ENCODE measurements around the gene FAHD1. TPM values are rescaled to one million over a fixed set of nuclear protein-coding genes. Genes with fewer than 3 reads are reported as not detected.

Gene FAHD1
- total RNA-seq, 5 donors from 2014 or later (not counting 1 experiment from before 2014, with no cell fraction given) = 6.2 to 15.3 (median 11.2) TPM

DNA sequence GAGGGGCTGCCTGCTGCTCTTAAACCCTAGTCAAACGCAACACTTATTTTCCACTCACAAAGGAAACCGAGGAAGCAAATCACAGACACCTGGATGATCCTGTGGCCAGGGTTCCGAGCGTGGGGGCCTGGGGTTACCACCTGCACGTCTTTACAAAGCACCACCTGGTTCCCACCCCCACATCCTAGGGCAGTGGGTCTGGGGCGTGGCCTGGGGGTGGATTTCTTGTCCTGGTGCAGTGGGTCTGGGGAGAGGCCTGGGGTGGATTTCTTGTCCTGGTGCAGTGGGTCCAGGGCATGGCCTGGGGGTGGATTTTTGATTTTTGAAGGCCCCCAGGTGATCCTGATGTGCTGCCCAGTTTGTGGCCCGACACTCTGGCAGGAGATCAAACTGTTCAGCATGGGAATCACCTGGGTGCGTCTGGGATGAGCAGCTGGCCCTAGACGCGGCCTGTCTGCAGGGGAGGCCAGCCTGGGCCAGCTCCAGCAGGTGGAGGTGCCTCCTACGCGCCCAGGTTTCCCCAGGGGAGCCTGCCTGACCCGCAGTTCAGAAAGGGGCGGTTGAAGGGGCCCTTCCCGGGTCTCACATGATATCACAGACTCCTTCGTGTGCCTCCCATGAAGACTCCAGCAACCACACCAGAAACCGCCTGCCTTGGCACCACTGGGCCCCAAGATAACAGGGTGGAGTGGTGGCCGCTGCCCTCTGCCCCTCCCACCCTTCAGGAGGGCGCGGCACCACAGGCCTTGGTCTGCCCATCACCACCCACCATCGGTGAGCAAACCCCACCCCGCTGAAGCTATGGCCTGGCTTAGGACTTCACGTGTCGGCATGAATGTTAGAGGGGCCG is 6.7 kb upstream of the FAHD1 start:
- Mint-ChIP-seq H3K4me3 (no peak overlapping the region), H3K4me1 (peaks cover 7 to 18% (median 14%) of the 10 kb centered on the region in 3 donors), H3K27me3 (no peaks in the 10 kb centered on the region), H3K27ac (no peak overlapping the region), H3K36me3 (peaks cover 3% of the 10 kb centered on the region), H3K9me3 (no peaks in the 10 kb centered on the region)
- ChIA-PET CTCF (no interaction called here), POLR2A (no interaction called here)
- H3K36me3 ChIP-seq (ENCODE audit: control insufficient read depth in 2 of 2, extremely low read depth in 1 of 2, insufficient read depth in 1 of 2, low read length in 1 of 2) = peaks cover 45 to 69% of the 10 kb centered on the region in 2 donors
- DNase-seq = no peak
- no peak overlapping the region for H3K4me3 ChIP-seq (ENCODE audit: control insufficient read depth in 1 of 2, extremely low read depth in 1 of 2, low read length in 1 of 2)
- ATAC-seq (replicated peaks in 1 of 4) = no peak
- 97% methylated on average over 16 of the region's 25 CpGs for WGBS (ENCODE audit: insufficient coverage)
- no peak overlapping the region for H3K27ac ChIP-seq (ENCODE audit: low read length)
- no peaks in the 10 kb centered on the region for H3K27me3 ChIP-seq (replicated peaks in 1 of 2; ENCODE audit: control insufficient read depth in 2 of 2, extremely low read depth in 1 of 2, insufficient read depth in 2 of 2, low read length in 1 of 2)
- H3K9me3 ChIP-seq = no peaks in the 10 kb centered on the region
- peaks cover 2 to 37% of the 10 kb centered on the region in 2 experiments for H3K4me1 ChIP-seq (ENCODE audit: control insufficient read depth in 1 of 2, extremely low read depth in 1 of 2, insufficient read depth in 2 of 2, low read length in 2 of 2)

DNA sequence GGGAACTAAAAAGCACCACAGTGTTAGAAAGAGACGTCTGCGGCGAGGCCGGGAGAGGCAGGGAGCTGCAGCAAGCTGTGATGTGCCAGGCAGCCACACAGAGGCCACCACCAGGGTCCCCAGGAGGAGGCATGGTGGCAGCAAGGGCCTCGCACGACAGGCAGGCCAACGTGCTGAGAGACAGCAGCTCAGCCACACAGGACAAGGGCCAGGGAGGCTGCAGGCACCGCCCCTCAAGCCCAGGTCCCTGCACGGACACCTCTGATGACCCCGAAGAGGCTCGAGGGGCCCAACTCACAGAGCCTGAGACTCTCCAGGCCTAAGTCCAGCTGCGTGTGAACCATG is 6.1 kb upstream of the FAHD1 start:
- no peak overlapping the region for H3K4me3 ChIP-seq (ENCODE audit: control insufficient read depth in 1 of 2, extremely low read depth in 1 of 2, low read length in 1 of 2)
- ChIA-PET POLR2A (no interaction called here), CTCF (no interaction called here)
- H3K27me3 ChIP-seq (replicated peaks in 1 of 2; ENCODE audit: control insufficient read depth in 2 of 2, extremely low read depth in 1 of 2, insufficient read depth in 2 of 2, low read length in 1 of 2) = no peaks in the 10 kb centered on the region
- WGBS (ENCODE audit: insufficient coverage) = 89% methylated on average over 9 of the region's 12 CpGs
- H3K9me3 ChIP-seq = no peaks in the 10 kb centered on the region
- Mint-ChIP-seq H3K4me1 (peaks cover 7 to 22% (median 20%) of the 10 kb centered on the region in 3 donors), H3K27me3 (no peaks in the 10 kb centered on the region), H3K27ac (no peak overlapping the region), H3K4me3 (no peak overlapping the region), H3K36me3 (no peaks in the 10 kb centered on the region), H3K9me3 (no peaks in the 10 kb centered on the region)
- ATAC-seq (replicated peaks in 1 of 4) (no peak), DNase-seq (no peak)
- peaks cover 3 to 43% of the 10 kb centered on the region in 2 experiments for H3K4me1 ChIP-seq (ENCODE audit: control insufficient read depth in 1 of 2, extremely low read depth in 1 of 2, insufficient read depth in 2 of 2, low read length in 2 of 2)
- no peak overlapping the region for H3K27ac ChIP-seq (ENCODE audit: low read length)
- H3K36me3 ChIP-seq (ENCODE audit: control insufficient read depth in 2 of 2, extremely low read depth in 1 of 2, insufficient read depth in 1 of 2, low read length in 1 of 2) = peaks cover 40 to 66% of the 10 kb centered on the region in 2 donors

DNA sequence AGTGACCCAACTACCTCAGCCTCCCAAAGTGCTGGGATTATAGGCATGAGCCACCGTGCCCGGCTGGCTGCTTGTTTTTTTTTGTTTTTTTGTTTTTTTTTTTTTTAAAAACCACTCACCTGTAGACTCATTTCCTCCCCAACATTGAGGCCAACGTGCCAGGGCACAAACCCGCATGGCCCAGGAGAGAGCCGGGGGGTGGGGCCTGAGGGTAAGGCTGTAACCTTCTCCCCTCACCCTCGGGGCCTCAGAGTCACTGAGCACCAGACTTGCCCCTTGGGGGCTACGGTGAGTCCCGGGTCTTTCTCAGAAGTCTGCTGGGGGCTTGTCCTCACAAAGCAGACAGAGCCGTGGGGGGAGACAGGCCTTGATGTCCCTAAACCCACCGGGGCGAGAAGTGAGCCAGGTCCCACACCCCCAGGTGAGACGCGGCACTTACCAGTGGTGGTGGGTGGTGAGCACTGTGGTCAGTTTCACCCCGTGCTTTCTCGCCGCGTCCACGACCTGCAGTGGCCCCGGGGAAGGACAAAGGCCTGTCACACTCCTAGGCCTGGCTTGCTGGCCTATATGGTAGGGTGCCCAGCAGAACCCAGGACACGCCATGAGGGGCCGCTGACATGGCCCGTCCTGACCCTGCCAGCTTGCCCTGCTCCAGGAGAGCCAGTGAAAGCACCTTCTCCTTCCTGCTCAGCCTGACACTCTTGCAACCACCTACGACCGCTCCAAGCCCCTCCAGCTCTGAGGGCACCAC is 5.0 kb upstream of the FAHD1 start:
- Histone ChIP-seq H3K4me1 (ENCODE audit: control insufficient read depth in 1 of 2, extremely low read depth in 1 of 2, insufficient read depth in 2 of 2, low read length in 2 of 2) (peaks cover 3 to 43% of the 10 kb centered on the region in 2 experiments), H3K27ac (ENCODE audit: low read length) (no peak overlapping the region), H3K9me3 (no peaks in the 10 kb centered on the region), H3K27me3 (replicated peaks in 1 of 2; ENCODE audit: control insufficient read depth in 2 of 2, extremely low read depth in 1 of 2, insufficient read depth in 2 of 2, low read length in 1 of 2) (no peaks in the 10 kb centered on the region), H3K36me3 (ENCODE audit: control insufficient read depth in 2 of 2, extremely low read depth in 1 of 2, insufficient read depth in 1 of 2, low read length in 1 of 2) (peaks cover 31 to 57% of the 10 kb centered on the region in 2 donors), H3K4me3 (ENCODE audit: control insufficient read depth in 1 of 2, extremely low read depth in 1 of 2, low read length in 1 of 2) (no peak overlapping the region)
- Mint-ChIP-seq H3K4me3 (no peak overlapping the region), H3K27ac (no peak overlapping the region), H3K4me1 (peaks cover 7 to 22% (median 21%) of the 10 kb centered on the region in 3 donors), H3K36me3 (no peaks in the 10 kb centered on the region), H3K27me3 (no peaks in the 10 kb centered on the region), H3K9me3 (no peaks in the 10 kb centered on the region)
- DNase-seq = no peak
- no peak for ATAC-seq (replicated peaks in 1 of 4)
- WGBS (ENCODE audit: insufficient coverage) = 95% methylated on average over 16 of the region's 24 CpGs
- CTCF ChIA-PET = no interaction called here
- POLR2A ChIA-PET = no interaction called here

DNA sequence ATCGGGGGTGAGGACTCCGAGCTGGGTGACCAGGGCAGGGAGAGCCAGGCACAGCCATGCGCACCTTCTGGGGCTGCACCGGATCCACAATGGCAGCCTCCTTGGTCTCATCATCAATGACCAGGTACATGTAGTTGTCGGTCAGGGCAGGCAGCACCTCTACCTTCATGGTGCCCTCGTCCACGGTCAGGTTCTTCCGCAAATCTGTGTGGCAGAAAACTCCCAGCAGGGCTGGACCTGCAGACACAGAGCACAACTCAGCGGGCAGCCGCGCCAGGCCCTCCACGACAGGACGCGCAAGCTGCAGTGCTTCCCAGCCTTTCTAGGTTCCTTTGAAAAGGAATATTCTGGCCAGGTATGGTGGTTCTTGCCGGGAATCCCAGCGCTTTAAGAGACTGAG is 4.2 kb upstream of the FAHD1 start:
- Histone ChIP-seq H3K36me3 (ENCODE audit: control insufficient read depth in 2 of 2, extremely low read depth in 1 of 2, insufficient read depth in 1 of 2, low read length in 1 of 2) (peaks cover 31 to 49% of the 10 kb centered on the region in 2 donors), H3K4me1 (ENCODE audit: control insufficient read depth in 1 of 2, extremely low read depth in 1 of 2, insufficient read depth in 2 of 2, low read length in 2 of 2) (peaks cover 7 to 50% of the 10 kb centered on the region in 2 experiments), H3K9me3 (no peaks in the 10 kb centered on the region), H3K27me3 (replicated peaks in 1 of 2; ENCODE audit: control insufficient read depth in 2 of 2, extremely low read depth in 1 of 2, insufficient read depth in 2 of 2, low read length in 1 of 2) (no peaks in the 10 kb centered on the region), H3K4me3 (ENCODE audit: control insufficient read depth in 1 of 2, extremely low read depth in 1 of 2, low read length in 1 of 2) (no peak overlapping the region), H3K27ac (ENCODE audit: low read length) (no peak overlapping the region)
- ATAC-seq (replicated peaks in 1 of 4) = no peak
- Mint-ChIP-seq H3K36me3 (no peaks in the 10 kb centered on the region), H3K9me3 (no peaks in the 10 kb centered on the region), H3K4me1 (peaks cover 15 to 28% (median 28%) of the 10 kb centered on the region in 3 donors), H3K4me3 (no peak overlapping the region), H3K27me3 (no peaks in the 10 kb centered on the region), H3K27ac (no peak overlapping the region)
- ChIA-PET POLR2A (no interaction called here), CTCF (interaction anchor here in 1 of 2 donors (0.6 to 1.0 kb wide), 3 partner anchors 8 to 660 kb away, joined by 4 to 5 read pairs (median 4); no protein-coding TSS in a partner anchor)
- DNase-seq = no peak
- WGBS (ENCODE audit: insufficient coverage) = 96% methylated on average over 8 of the region's 16 CpGs

DNA sequence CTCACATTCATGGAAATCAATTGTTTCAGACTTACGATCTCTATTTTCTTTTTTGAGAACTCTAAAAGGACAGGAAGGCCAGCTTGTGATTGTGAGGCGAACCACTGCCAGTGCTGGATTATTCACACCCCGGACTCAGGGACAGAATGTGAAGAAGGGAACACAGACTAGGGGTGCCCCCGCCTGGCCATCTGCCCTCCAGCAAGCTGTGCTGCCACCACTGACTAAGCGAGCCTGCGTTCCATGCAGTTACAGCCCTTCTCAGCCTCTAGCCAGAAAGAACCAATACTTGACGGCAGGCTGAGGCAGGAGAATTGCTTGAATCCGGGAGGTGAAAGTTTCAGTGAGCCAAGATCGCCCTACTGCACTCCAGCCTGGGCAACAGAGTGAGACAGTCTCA is 3.2 kb upstream of the FAHD1 start:
- H3K27ac ChIP-seq (ENCODE audit: low read length) = no peak overlapping the region
- no peaks in the 10 kb centered on the region for H3K9me3 ChIP-seq
- Mint-ChIP-seq H3K27me3 (no peaks in the 10 kb centered on the region), H3K4me3 (peak overlapping the region in 2 of 3 donors; percentile 77 to 81), H3K4me1 (peaks cover 16 to 37% (median 36%) of the 10 kb centered on the region in 3 donors), H3K27ac (peak overlapping the region in 1 of 2 donors; percentile 36), H3K9me3 (no peaks in the 10 kb centered on the region), H3K36me3 (no peaks in the 10 kb centered on the region)
- no peak for DNase-seq
- ChIA-PET CTCF (interaction anchor here in 1 of 2 donors (1.0 kb wide), 1 partner anchor 9 kb away, joined by 5 read pairs; no protein-coding TSS in a partner anchor), POLR2A (no interaction called here)
- H3K27me3 ChIP-seq (replicated peaks in 1 of 2; ENCODE audit: control insufficient read depth in 2 of 2, extremely low read depth in 1 of 2, insufficient read depth in 2 of 2, low read length in 1 of 2) = no peaks in the 10 kb centered on the region
- H3K4me1 ChIP-seq (ENCODE audit: control insufficient read depth in 1 of 2, extremely low read depth in 1 of 2, insufficient read depth in 2 of 2, low read length in 2 of 2) = peaks cover 10 to 54% of the 10 kb centered on the region in 2 experiments
- ATAC-seq (replicated peaks in 1 of 4) = no peak
- WGBS (ENCODE audit: insufficient coverage) = 89% methylated on average over 7 of the region's 9 CpGs
- peaks cover 31 to 40% of the 10 kb centered on the region in 2 donors for H3K36me3 ChIP-seq (ENCODE audit: control insufficient read depth in 2 of 2, extremely low read depth in 1 of 2, insufficient read depth in 1 of 2, low read length in 1 of 2)
- no peak overlapping the region for H3K4me3 ChIP-seq (ENCODE audit: control insufficient read depth in 1 of 2, extremely low read depth in 1 of 2, low read length in 1 of 2)

- POLR2A ChIA-PET = no interaction called here
- Mint-ChIP-seq H3K36me3 (no peaks in the 10 kb centered on the region), H3K4me3 (peak overlapping the region; percentile 77 to 85 (median 81))
Measured at GRCh38 chr16:1825381-1825863, 1.6 kb upstream of the FAHD1 start.

More at GRCh38 chr16:1825381-1825863, 1.6 kb upstream of the FAHD1 start:
- ATAC-seq (replicated peaks in 1 of 4) = no peak
- H3K9me3 ChIP-seq = no peaks in the 10 kb centered on the region
- H3K27me3 ChIP-seq (replicated peaks in 1 of 2; ENCODE audit: control insufficient read depth in 2 of 2, extremely low read depth in 1 of 2, insufficient read depth in 2 of 2, low read length in 1 of 2) = no peaks in the 10 kb centered on the region
- Mint-ChIP-seq H3K27me3 (no peaks in the 10 kb centered on the region), H3K4me1 (peaks cover 28 to 50% (median 46%) of the 10 kb centered on the region in 3 donors), H3K27ac (peak overlapping the region; percentile 87 to 90), H3K9me3 (no peaks in the 10 kb centered on the region)
- peaks cover 10 to 57% of the 10 kb centered on the region in 2 experiments for H3K4me1 ChIP-seq (ENCODE audit: control insufficient read depth in 1 of 2, extremely low read depth in 1 of 2, insufficient read depth in 2 of 2, low read length in 2 of 2)
- WGBS (ENCODE audit: insufficient coverage) = 67% methylated on average over 12 of the region's 15 CpGs
- peak overlapping the region; percentile 35 to 51 for H3K4me3 ChIP-seq (ENCODE audit: control insufficient read depth in 1 of 2, extremely low read depth in 1 of 2, low read length in 1 of 2)
- CTCF ChIA-PET = no interaction called here
- H3K36me3 ChIP-seq (ENCODE audit: control insufficient read depth in 2 of 2, extremely low read depth in 1 of 2, insufficient read depth in 1 of 2, low read length in 1 of 2) = peaks cover 19 to 24% of the 10 kb centered on the region in 2 donors
- peak overlapping the region; percentile 55 for H3K27ac ChIP-seq (ENCODE audit: low read length)
- no peak for DNase-seq

All from T-cell (primary cell).